Activated CD4-positive, alpha-beta T cell treated with anti-CD3 and anti-CD28 coated beads, Interleukin-2, amount 10 ng/mL, durations not matched to agents 24 days and 14 days (primary cell): ENCODE data around the gene DCDC2C. TPM values are rescaled to one million over a fixed set of nuclear protein-coding genes. Genes with fewer than 3 reads are reported as not detected.

Experiments used
- DNase-seq: peaks from one replicate; pipeline ENCODE4 v3.0.0; 2022
- H3K27ac Mint-ChIP-seq: one replicate; pipeline ENCODE4 v1.8.0; 2022; ENCODE audit warnings: mild to moderate bottlenecking, mixed read lengths
- H3K27me3 Mint-ChIP-seq: one replicate; pipeline ENCODE4 v1.8.0; 2022; ENCODE audit warnings: mixed read lengths
- H3K36me3 Mint-ChIP-seq: one replicate; pipeline ENCODE4 v1.8.0; 2022; ENCODE audit warnings: low read depth, mild to moderate bottlenecking, mixed read lengths
- H3K4me1 Mint-ChIP-seq: one replicate; pipeline ENCODE4 v1.8.0; 2021; ENCODE audit warnings: mixed read lengths
- H3K4me3 Mint-ChIP-seq: one replicate; pipeline ENCODE4 v1.8.0; 2022; ENCODE audit warnings: mild to moderate bottlenecking, moderate library complexity, mixed read lengths
- H3K9me3 Mint-ChIP-seq: one replicate; pipeline ENCODE4 v1.8.0; 2021; ENCODE audit warnings: mixed read lengths
- intact Hi-C: fragments of 100-400 bp; cut with micrococcal nuclease; formaldehyde crosslinking; loops from one replicate; pipeline ENCODE4 v1.15.1; 2023
- total RNA-seq: library from RNA; stranded (reverse); gene quantifications from 2 replicates; pipeline ENCODE4 v1.2.3, GENCODE V29; 2022

Gene DCDC2C
- total RNA-seq, 1 donor from 2014 or later, result not detected

- H3K27ac Mint-ChIP-seq, result no peak overlapping the region
- no peaks in the 10 kb centered on the region for H3K27me3 Mint-ChIP-seq
- H3K36me3 Mint-ChIP-seq, result no peaks in the 10 kb centered on the region
- no peaks in the 10 kb centered on the region for H3K4me1 Mint-ChIP-seq
- intact Hi-C loops, result no loop called here
- no peak for DNase-seq
- no peak overlapping the region for H3K4me3 Mint-ChIP-seq
- no peaks in the 10 kb centered on the region for H3K9me3 Mint-ChIP-seq
These were observed 191.6 kb downstream of the DCDC2C start for GRCh38 chr2:3895021-3895420.

Other genes starting within 250 kb of the DCDC2C start
- 33.7 and 36.2 TPM in 2 replicates for gene ADI1, start 184.0 kb upstream of the DCDC2C start, total RNA-seq
- gene RNASEH1, start 145.2 kb upstream of the DCDC2C start, total RNA-seq, result 27.8 and 29.8 TPM in 2 replicates
- gene RPS7, start 128.3 kb upstream of the DCDC2C start, total RNA-seq, result 1,768 and 1,784 TPM in 2 replicates
- gene COLEC11, start 108.5 kb upstream of the DCDC2C start, total RNA-seq, result 0.47 and 0.49 TPM in 2 replicates
- gene ALLC, start 45.4 kb upstream of the DCDC2C start, total RNA-seq, result not detected in 2 replicates